NCI-H187 (cell line): ENCODE measurements around the gene ASPRV1.

Experiments used
- DNase-seq, 2 experiments: peaks; one replicate each; lab custom pipeline; 2025; lab: John Stamatoyannopoulos, UW

The ASPRV1 gene

DNA sequence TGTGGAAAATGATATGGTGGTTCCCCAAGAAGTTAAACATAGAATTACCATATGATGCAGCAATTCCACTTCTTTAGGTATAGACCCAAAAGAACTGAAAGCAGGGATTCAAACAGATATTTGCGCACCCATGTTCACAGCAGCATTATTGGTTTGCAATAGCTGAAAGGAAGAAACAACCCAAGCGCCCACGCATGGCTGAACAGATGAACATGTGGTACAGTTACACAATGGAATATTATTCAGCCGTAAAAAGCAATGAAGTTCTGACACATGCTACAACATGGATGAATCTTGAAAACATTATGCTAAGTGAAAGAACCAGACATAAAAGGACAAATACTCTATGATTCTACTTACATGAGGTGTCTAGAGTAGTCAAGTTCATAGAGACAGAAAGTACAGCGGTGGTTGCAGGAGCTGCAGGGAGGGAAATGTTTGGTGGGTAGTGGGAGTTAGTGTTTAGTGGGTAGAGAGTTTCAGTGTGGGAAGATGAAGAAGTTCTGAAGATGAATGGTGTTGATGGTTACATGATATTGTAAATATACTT, 26.7 kb upstream of the ASPRV1 start:
- no peak for DNase-seq

- no peak for DNase-seq
Measured at GRCh38 chr2:69986691-69987090, 25.3 kb upstream of the ASPRV1 start.

- DNase-seq, result no peak
Measured at GRCh38 chr2:69985688-69986087, 24.3 kb upstream of the ASPRV1 start.

DNA sequence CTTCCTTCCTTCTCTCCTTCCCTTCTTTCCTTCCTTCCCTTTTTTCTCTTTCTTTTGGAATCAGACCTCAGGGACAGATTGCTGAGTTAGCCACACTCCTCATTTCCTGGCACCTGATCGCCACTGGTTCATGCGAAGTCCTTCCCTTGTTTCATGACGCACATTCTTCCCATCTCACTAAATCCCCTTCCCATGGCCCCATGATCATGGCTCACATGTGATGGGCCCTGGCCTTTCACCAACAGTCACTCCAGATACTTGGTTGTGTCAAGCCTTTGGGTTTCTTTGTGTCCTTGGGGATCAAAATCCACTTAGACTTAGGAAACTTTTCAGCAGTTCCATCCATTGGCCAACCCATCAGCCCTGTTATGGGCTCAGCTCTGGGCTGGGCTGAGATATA, 23.8 kb upstream of the ASPRV1 start:
- no peak for DNase-seq

- DNase-seq, result no peak
Measured at GRCh38 chr2:69983392-69983966, 22.0 kb upstream of the ASPRV1 start.

DNA sequence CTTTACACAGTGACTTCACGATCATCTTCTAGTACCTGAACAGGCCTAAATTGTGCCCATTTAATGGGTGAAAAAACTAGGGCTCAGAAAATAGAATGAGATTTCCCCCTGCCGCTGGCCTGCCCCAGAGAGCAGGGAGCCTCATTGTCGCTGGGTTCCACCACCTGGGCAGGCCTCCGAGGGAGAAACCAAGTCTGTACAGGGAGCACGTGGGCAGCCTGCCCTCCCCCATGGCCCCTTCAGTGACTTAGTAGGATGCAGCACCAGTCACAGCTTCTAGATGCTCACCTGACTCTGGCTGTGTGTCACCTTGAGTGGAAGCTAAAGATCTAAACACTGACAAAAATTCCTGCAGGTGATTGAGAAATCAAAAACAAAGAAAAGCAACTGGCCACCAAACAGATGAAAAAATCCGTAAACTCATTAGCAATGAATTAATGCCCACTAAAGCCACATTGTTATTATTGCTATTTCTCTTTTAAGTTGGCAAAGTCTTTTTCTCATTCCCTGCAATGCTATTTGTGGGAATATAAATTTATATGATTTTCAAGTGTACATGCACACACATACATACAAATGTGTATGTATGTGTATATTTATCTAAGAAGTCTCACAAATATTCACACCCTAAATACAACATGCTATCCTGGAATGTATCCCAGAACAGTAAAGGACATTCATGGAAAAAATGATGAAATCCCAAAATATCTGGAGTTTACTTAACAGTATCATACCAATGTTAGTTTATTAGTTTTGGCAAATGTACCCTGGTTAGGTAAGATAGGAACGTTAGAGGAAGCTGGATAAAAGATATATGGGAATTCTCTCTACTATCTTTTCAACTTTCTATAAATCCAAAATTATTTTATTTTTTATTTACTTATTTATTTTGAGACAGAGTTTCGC, 18.7 kb upstream of the ASPRV1 start:
- no peak for DNase-seq

DNA sequence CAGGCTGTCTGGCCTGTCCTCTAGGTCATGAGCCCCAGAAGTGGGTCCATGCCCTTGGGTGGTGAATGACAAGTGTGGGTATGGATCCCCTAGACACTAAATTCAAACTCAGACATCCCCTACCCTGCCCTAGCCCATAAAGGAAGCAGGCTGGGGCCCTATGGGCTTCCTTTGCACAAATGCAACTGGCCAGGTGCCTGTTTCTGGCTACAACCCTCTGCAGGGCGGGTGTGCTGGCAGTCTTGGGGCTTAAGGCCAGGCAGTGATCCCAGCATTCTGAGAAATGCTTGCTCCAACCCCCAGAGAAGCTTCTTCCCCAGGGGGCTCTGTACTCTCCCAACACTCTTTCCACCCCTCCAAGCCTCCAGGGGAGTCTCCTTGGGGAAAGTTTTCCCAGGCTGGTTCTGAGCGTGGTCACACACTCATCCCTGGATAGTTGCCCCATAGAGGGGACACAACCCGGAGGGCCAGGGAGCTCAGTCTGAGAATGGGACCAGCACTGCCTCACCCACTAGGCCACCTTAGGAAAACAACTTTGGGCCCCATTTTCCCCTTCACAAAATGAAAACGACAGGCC, 16.6 kb upstream of the ASPRV1 start:
- no peak for DNase-seq

DNA sequence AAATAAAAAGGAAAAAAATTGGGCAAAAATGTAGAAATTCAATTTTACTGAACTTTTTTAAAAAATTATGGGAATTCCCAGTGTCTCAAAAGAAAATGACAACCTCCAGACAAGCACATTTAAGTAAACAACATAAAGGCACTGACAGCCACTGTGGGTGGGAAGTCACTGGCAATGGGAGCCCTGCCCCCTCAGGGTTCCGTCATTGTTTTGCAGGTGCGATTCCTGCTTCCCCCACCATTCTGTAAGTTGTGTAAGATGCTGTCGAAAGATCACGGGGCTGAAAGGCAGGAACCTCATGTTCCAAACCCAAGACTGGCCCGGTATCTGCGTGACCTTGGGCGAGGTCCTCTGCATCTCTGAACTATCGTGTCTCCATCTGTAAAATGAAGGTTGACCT, 15.8 kb upstream of the ASPRV1 start:
- no peak for DNase-seq

DNA sequence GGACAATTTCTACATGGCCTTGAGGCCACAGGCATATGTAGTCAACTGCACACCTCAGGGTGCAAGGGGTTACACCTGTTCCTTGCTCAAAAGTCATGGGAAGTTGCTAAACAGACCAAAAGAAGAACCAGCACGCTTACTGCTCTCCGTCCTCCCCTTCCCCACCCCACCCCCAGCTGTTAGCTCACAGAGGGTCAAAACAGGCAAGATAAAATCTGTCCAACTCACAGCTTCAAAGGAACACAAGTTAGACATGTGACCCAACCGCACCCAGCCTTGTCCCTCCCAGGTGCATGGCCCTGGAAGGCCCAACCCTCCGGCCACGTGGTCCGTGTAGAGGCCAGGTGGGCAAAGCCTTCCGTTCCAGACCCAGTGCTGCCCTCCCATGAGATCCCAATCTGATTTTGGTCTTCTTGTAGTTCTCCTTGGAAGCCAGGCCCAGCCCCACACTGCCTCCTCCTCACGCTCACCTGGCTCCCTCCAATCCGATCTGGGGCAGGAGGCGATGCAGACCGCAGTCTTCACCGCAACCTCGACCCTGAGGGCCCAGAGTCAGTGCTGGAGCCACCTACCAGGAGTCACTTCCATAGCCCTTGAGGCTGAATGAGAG, 14.5 kb upstream of the ASPRV1 start:
- no peak for DNase-seq

DNA sequence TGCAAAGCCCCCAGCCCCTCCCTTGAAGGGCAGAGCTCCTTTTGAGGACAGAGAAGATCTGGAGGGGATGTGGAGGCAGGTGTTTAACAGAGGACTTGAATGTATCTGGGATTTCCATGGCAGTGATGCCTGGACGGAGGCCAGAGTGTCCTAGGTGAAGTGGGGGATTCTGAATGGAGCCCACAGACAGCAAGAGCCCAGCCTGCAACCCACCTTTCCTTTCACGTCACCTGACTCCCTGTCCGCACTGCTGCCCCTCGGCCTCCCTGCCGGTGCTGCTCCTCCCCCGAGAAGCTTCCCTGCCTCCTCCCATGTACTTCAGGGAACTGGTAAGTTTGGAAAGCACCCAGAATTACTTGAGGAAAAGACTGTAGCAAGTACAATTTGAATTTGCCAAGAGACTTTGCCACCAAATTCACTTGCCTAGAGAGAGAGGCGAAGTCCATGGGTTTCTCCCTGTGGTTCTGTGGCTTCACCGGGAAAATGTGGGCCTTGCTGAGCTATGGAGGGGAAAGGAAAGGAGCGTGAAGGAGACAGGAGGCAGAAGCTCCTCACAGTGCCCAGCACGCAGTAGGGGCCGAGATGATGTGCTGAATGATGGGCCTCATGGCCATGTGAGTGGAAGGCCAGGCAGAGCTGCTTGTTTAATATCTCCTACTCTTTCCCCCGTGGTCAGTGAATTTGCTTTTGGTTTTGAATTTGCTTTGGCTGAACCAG, 13.9 kb upstream of the ASPRV1 start:
- no peak for DNase-seq

- DNase-seq, result no peak
Measured at GRCh38 chr2:69973335-69973735, 11.9 kb upstream of the ASPRV1 start.

GRCh38 chr2:69972822-69973221, 11.4 kb upstream of the ASPRV1 start:
- no peak for DNase-seq

DNA sequence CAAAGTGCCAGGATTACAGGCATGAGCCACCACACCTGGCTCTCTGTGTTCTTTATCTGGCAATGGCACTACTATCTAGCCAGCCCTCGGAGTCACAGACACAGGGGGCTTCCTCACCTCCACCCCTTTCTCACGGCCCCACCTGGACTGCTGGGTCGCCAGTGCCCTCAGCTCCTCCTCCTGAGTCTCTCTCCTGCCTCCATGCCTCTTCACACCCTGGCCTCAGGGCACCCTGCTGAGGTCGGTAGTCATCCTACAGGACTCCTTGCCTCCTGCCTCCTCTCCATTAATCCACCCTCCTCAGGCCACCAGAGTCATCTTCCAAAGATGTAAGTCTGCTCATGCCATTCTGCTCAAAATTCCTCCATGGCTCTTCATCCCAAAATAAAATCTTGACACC, 8.6 kb upstream of the ASPRV1 start:
- DNase-seq, result no peak

- no peak for DNase-seq
Measured at GRCh38 chr2:69969126-69969983, 7.9 kb upstream of the ASPRV1 start.

- DNase-seq, result no peak
Measured at GRCh38 chr2:69968609-69969008, 7.2 kb upstream of the ASPRV1 start.

- no peak for DNase-seq
Measured at GRCh38 chr2:69966496-69966895, 5.1 kb upstream of the ASPRV1 start.

GRCh38 chr2:69965756-69966445, 4.5 kb upstream of the ASPRV1 start:
- DNase-seq, result no peak

- no peak for DNase-seq
Measured at GRCh38 chr2:69964353-69964841, 3.0 kb upstream of the ASPRV1 start.

GRCh38 chr2:69962986-69963730, 1.7 kb upstream of the ASPRV1 start:
- DNase-seq, result no peak
